ENCODE measurements around the gene UTS2B.
"Not testable (repeated sequence)": the region's sequence is repeated elsewhere in the genome, so short reads cannot be mapped to it uniquely, and the experiment has no call there.

The UTS2B gene

GRCh38 chr3:191275244-191275643 lies 55.1 kb downstream of the UTS2B start:
- DNase-seq: not testable (repeated sequence)

GRCh38 chr3:191269289-191270085 lies 60.8 kb downstream of the UTS2B start:
- DNase-seq: no peak

GRCh38 chr3:191268737-191269136 lies 61.6 kb downstream of the UTS2B start:
- no peak for DNase-seq

- no peak for DNase-seq
These were observed 66.5 kb downstream of the UTS2B start for GRCh38 chr3:191263850-191264249.

- DNase-seq: no peak
These were observed 67.0 kb downstream of the UTS2B start for GRCh38 chr3:191263365-191263764.

DNA sequence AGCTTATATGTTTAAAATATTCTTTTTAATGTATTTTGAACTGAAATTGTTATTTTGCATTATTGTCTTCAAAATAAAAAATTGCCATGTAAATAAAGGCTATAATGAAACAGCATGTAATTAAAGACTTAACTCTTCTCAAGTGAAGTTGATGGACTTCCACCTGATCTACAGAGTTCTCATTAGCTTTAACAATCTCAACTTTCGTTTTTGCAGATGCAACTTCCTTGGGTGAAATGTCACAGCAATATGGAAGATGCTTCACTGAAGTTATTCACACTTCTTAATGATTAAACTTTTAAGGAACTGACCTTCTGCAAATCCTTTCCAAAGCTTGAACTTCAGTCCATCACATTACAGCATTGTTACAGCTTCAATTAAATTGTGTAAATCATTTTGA lies 67.7 kb downstream of the UTS2B start:
- no peak for DNase-seq

- no peak for DNase-seq
These were observed 69.1 kb downstream of the UTS2B start for GRCh38 chr3:191261304-191261638.

DNA sequence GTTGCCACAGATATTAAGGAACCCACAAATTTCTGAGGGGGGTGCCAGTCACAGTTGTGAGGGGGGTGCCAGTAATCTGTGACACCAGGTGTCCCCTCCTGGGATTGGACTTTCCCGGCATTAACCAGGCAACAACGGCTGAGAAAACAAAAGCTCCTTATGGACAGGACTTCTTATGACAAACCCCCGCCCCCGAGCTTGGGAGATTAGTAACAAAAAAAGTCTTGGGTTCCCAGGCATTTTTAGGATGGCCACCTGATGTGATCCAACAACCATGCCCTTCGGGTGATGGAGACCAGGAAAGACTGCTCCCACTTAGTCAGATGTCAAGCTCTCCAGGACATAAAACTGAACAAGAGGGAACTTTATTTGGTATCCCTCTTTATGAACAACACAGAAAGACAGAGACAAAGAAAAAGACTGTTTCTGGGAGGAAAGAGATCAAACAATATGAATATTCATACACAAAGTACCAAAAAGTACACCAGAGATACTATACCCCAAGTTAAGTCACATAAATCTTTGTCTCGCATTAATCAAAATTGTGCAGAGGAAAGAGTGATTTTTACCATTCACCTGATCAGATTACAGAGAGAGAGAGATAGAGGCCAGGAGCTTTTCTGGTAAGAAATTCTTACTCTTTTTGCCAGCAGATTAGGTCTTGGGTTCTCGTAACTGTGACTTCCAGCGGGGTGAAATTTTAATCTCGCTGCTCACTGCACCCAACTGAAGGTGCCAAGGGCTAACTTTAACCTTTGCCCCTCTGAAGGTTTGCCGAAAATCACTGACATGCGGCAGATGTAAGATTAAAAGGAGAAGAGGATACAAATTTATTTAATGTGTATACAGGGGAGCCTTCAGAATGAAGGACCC lies 69.7 kb downstream of the UTS2B start:
- no peak for DNase-seq

DNA sequence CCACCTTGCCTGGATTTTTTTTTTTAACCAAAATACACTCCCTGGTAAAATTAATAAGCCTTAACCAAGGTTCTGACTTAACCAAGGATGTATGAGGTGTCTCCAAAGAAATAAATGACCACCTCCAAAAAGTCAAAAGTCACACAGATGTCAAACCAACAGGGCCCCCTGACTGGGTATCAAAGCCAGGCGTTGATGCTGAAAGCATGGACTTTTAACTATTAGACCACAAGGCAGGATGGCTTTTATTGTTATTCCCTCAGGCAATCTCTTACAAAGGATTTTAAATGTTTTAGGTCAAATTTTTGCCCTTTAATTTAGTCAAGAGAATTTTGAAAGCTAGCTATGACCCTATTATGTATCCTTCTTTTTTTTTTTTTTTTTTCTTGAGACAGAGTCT lies 70.8 kb downstream of the UTS2B start:
- DNase-seq: no peak

DNA sequence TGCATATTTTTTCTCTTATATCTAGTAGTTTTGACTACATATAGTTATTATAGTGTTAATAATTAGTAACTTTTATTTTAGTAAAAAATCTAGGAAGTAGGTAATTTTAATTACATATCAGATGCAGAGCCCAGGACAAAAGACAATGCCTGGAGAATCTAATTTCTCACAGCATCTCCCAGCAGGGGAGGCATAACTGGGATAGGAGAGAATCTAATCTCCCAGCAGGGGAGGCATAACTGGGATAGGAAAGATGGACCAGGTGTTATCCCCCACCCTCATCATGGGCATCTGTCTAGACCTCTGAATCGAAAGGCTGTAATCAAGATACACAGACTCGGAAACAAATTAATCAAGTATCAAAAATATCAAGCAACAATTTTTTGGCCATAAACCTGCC lies 73.0 kb downstream of the UTS2B start:
- DNase-seq: no peak

GRCh38 chr3:191256405-191256804 lies 73.9 kb downstream of the UTS2B start:
- DNase-seq: no peak

DNA sequence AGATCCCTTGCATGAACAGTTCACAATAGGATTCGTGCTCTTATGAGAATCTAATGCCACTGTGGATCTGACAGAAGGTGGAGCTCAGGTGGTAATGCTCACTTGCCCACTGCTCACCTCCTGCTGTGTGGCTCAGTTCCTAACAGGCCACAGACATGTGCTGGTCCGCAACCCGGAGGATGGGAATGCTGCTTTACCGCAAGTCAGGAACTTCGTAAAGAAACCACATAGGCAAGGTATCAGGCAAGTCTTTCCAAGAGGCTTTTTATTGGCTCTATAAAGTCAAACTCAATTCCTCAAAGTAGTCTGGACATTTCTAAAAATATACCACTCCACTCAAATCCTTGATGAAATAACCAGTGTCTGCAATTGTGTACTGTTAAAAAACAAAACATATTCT lies 75.2 kb downstream of the UTS2B start:
- DNase-seq: no peak

- DNase-seq: no peak
These were observed 76.0 kb downstream of the UTS2B start for GRCh38 chr3:191254098-191254873.

GRCh38 chr3:191253089-191253799 lies 77.1 kb downstream of the UTS2B start:
- no peak for DNase-seq

GRCh38 chr3:191246630-191247029 lies 83.7 kb downstream of the UTS2B start:
- no peak for DNase-seq

- DNase-seq: not testable (repeated sequence)
These were observed 84.3 kb downstream of the UTS2B start for GRCh38 chr3:191246034-191246433.

GRCh38 chr3:191244242-191244867 lies 86.0 kb downstream of the UTS2B start:
- no peak for DNase-seq

DNA sequence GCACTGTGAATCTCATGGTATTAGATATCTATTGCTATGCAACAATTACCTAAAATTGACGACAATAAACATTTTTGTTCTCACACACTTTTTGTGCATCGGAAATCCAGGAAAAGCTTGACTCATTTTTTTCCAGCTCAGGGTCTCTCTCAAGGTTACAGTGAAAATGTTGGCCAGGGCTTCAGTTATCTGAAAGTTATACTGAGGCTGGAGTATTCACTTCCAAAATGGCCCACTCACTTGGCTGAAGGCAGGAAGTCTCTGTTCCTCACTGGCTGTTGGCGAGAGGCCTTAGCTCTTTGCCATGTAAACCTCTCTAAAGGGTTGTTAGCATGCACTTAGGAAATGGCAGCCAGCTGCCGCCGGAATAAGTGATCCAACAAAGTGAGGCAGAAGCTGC lies 89.8 kb downstream of the UTS2B start:
- no peak for DNase-seq

DNA sequence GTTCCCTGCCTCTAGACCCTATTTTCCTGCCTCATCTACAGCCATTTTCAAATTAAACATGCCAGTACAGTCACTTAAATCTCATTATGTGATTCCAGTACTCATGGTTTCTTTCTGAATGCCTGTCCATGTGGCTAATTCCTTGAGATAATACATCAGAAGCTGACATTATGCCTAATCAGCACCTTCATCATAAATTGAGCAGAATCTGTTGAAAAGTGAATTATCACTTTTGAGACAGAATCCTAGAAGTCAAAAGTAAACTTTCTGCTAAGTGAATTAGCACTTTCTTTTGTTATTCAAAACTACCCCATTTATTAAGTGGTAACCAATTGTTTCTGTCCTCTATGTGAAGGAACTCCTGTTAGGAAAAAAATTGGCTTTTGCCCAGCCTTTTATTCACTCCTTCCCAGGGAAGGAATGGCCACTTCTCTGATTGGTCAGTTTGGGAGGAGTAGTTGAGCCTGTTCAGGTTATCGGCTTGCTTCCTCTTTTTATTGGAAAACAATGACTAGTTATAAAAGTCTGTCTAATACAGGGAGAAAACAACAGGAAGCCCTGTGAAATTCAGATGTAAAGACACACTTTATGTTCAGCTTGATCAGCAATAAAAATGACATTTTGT lies 90.8 kb downstream of the UTS2B start:
- no peak for DNase-seq

DNA sequence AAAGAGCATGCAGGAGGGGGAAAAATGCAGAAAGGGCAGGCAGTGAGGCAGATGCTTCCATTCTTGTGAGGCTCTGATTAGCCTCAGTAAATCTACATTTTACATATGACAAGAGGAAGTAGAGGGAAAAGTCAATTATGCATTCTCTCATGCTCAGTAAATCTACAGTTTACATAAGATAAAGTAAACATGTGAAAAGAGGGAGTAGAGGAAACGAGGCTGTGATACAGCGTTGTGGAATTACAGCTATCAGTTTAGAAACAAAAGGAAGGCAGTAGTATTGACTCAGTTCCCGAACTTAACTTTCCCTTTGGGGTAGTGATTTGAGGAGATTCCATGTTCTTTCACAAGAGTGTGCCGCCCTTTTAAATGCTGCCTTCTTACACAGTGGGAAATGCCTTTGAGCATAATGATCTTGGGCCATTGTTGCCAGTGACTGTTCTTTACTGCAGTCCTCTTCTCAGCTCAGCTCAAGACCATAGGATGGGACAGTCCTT lies 92.0 kb downstream of the UTS2B start:
- no peak for DNase-seq

DNA sequence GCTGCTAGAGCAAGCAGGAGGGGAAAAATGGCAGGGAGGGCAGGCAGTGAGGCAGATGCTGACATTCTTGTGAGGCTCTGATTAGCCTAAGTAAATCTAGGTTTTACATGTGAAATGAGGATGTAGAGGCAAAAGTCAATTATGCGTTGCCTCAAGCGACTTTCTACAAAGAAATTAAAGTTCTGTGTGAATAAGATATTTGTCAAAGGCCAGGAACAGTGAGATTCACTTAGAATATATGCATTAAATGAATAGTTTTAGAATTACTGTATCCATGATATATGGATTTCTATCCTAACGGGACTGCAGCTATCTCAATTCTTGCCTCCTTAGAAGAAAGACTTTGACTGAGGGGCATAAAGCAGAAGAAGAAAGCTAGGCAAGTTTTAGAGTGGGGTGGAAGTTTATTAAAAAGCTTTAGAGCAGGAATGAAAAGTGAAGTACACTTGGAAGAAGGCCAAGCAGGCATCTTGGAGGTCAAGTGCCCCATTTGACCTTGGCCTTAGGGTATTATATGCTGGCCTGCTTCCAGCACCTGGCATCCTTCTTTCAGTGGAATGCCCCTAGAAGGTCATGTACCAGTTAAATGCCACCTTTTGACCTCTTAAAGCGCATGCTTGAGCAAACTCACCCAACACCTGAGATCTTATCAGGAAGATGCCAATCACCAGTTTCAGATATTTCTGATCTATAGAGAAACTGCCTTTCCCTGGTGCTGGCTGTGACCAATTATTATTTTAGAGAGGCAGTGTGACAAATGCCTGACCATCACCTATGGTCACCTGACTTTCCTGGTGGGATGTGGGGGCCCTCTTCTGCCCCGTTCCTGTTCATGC lies 93.1 kb downstream of the UTS2B start:
- no peak for DNase-seq

Data from NCI-H187 treated with DMSO at 0.1 percent for 48 hours (cell line).